OCI-LY3 (cell line): ENCODE data around the gene SSUH2.

Experiments
- H2AFZ ChIP-seq: fragments of 200-600, 300-600 bp; shearing (Covaris generic); 2 replicates; pipeline ENCODE4 v1.6.0; 2014; ENCODE audit warnings: antibody characterized with exemption, low read depth, low read length
- H3K27ac ChIP-seq: fragments of 200-600, 300-600 bp; sonication (generic); 2 replicates; pipeline ENCODE4 v1.5.1; 2014; ENCODE audit warnings: mild to moderate bottlenecking, low read length, moderate library complexity, mixed read lengths
- H3K27me3 ChIP-seq: fragments of 200-600, 300-600 bp; sonication (generic); 2 replicates; pipeline ENCODE4 v1.6.1; 2014; ENCODE audit warnings: low read depth, low read length, mixed read lengths
- H3K36me3 ChIP-seq: fragments of 200-600, 300-600 bp; sonication (generic); replicated peaks from 2 replicates; pipeline ENCODE3; 2014; ENCODE audit warnings: low read depth, low read length, mixed read lengths
- H3K4me1 ChIP-seq: fragments of 300-600, 200-600 bp; sonication (generic); 2 replicates; pipeline ENCODE4 v1.6.1; 2014; ENCODE audit warnings: low read length, mixed read lengths
- H3K4me2 ChIP-seq: fragments of 200-600, 300-600 bp; sonication (generic); 2 replicates; pipeline ENCODE4 v1.6.1; 2014; ENCODE audit warnings: low read length, mixed read lengths
- H3K4me3 ChIP-seq: fragments of 300-600, 200-600 bp; sonication (generic); 2 replicates; pipeline ENCODE4 v1.5.1; 2014; ENCODE audit warnings: antibody characterized with exemption, mild to moderate bottlenecking, low read length, moderate library complexity
- H3K79me2 ChIP-seq: fragments of 300-600, 200-600 bp; shearing (Covaris generic); 2 replicates; pipeline ENCODE4 v1.6.1; 2014; ENCODE audit warnings: mild to moderate bottlenecking, low read length, mixed read lengths
- H3K9ac ChIP-seq: fragments of 300-600, 200-600 bp; shearing (Covaris generic); 2 replicates; pipeline ENCODE4 v1.6.0; 2014; ENCODE audit warnings: mild to moderate bottlenecking, low read length, moderate library complexity
- H3K9me3 ChIP-seq: fragments of 200-600, 300-600 bp; shearing (Covaris generic); 2 replicates; pipeline ENCODE4 v1.6.1; 2014; ENCODE audit warnings: low read length, mixed read lengths; ENCODE audit not compliant: insufficient read depth
- H4K20me1 ChIP-seq: fragments of 200-600, 300-600 bp; sonication (generic); 2 replicates; pipeline ENCODE4 v1.6.1; 2016; ENCODE audit warnings: low read length, mixed read lengths; ENCODE audit not compliant: insufficient read depth
- EZH2phosphoT487 ChIP-seq: fragments of 200-600 bp; shearing (Covaris generic); IDR thresholded peaks from 2 replicates; pipeline ENCODE4 v1.6.1; 2018; ENCODE audit warnings: antibody characterized with exemption, mixed run types, low read depth
- TF ChIP-seq, protein P1 (sequence below): fragments of 200-600, 300-600 bp; sonication (generic); IDR thresholded peaks from 2 replicates; pipeline ENCODE4 v1.5.1; 2014; ENCODE audit warnings: antibody characterized with exemption, low read length, low read depth

The SSUH2 gene

DNA sequence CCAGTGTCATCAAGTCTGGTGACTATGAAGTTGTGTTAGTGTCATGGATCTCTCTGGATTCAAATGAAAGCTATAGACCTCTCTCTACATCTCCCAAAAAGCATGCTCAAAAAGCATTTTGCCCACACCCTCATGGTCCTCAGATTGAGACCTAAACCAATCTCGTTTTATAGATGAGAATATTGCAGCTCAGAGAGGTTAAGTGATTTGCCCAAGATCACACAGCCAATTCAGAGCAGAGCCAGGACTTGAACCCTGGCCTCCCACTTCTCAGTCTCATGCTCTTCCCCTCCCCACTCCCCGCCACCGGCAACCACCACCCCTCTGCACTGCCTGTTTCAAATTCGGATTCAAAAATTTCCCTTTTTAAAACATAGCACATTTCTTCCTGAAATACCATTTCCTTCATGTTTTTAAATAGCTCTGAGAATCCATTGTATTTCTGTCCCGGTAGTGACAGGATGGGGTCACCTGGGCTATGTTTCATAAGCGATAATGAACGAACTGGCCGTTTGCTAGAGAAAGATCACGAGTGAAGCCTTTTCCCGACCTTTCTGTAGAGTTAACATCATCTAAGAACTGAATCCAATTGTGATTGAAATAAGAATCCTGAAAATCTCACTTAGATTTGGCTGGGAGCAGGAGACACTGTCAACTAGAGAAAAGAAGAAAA lies 769 bp downstream of the SSUH2 start:
- H3K4me3 ChIP-seq: no peak overlapping the region
- H3K27ac ChIP-seq: no peak overlapping the region
- no peaks in the 10 kb centered on the region for H3K36me3 ChIP-seq
- H3K9me3 ChIP-seq: no peaks in the 10 kb centered on the region
- H3K4me2 ChIP-seq: no peak overlapping the region
- no peaks in the 10 kb centered on the region for H3K4me1 ChIP-seq
- H3K79me2 ChIP-seq: no peaks in the 10 kb centered on the region
- TF ChIP-seq, protein P1, sequence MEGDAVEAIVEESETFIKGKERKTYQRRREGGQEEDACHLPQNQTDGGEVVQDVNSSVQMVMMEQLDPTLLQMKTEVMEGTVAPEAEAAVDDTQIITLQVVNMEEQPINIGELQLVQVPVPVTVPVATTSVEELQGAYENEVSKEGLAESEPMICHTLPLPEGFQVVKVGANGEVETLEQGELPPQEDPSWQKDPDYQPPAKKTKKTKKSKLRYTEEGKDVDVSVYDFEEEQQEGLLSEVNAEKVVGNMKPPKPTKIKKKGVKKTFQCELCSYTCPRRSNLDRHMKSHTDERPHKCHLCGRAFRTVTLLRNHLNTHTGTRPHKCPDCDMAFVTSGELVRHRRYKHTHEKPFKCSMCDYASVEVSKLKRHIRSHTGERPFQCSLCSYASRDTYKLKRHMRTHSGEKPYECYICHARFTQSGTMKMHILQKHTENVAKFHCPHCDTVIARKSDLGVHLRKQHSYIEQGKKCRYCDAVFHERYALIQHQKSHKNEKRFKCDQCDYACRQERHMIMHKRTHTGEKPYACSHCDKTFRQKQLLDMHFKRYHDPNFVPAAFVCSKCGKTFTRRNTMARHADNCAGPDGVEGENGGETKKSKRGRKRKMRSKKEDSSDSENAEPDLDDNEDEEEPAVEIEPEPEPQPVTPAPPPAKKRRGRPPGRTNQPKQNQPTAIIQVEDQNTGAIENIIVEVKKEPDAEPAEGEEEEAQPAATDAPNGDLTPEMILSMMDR: no peak
- no peak for TF ChIP-seq EZH2phosphoT487
- peaks cover 14% of the 10 kb centered on the region for H3K27me3 ChIP-seq
- H3K9ac ChIP-seq: no peak overlapping the region
- H4K20me1 ChIP-seq: no peaks in the 10 kb centered on the region
- no peak overlapping the region for H2AFZ ChIP-seq

DNA sequence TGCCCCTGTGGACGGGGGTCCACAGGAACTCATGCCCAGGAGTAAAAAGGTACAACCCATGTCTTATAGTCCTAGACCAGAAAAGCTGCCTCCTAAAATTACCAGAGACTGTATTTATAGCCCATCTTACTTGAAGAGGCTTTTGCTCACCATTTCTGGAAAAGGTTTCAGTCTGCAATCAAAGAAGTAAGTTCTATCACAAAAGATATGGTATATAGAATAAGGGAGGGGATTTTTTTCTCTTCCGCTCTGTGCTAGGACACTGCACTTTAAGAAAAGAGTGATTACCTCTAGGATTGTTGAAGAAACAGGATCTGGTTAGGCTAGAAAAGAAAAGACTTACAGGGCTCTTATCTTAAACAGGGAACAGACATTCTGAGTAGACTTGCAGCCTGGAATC lies 2.6 kb downstream of the SSUH2 start:
- TF ChIP-seq EZH2phosphoT487: no peak
- TF ChIP-seq, protein P1: no peak
- Histone ChIP-seq H3K4me3 (no peak overlapping the region), H3K27me3 (peaks cover 14% of the 10 kb centered on the region)

DNA sequence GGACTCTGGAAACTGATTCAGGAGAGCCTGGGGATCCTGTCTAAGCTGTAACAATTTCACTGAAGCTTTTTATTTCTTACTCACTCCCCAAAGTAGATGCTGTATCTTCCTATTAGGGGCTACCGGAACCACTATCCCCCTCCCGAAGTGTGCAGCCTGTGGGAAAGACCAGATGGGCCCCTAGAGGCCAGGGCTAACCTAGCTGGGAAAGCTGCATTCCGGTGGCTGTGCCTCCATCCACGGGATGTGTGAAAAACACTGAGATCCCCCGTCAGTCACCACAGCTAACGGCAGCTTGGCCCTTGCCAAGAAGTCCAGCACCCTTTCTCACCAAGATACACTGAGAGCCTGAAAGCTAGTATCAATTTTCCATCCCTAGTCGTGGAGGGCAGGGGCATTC lies 3.1 kb downstream of the SSUH2 start:
- no peak overlapping the region for H3K4me2 ChIP-seq
- H3K27me3 ChIP-seq: peaks cover 14% of the 10 kb centered on the region
- no peaks in the 10 kb centered on the region for H4K20me1 ChIP-seq
- no peaks in the 10 kb centered on the region for H3K9me3 ChIP-seq
- H3K4me1 ChIP-seq: no peaks in the 10 kb centered on the region
- no peak overlapping the region for H3K27ac ChIP-seq
- TF ChIP-seq, protein P1: no peak
- no peak for TF ChIP-seq EZH2phosphoT487
- H3K36me3 ChIP-seq: no peaks in the 10 kb centered on the region
- no peak overlapping the region for H2AFZ ChIP-seq
- H3K9ac ChIP-seq: no peak overlapping the region
- no peak overlapping the region for H3K4me3 ChIP-seq
- no peaks in the 10 kb centered on the region for H3K79me2 ChIP-seq

More for the DNA sequence above, 2.6 kb downstream of the SSUH2 start:
- Histone ChIP-seq H3K4me2 (no peak overlapping the region), H3K9me3 (no peaks in the 10 kb centered on the region), H4K20me1 (no peaks in the 10 kb centered on the region), H3K9ac (no peak overlapping the region), H3K79me2 (no peaks in the 10 kb centered on the region), H2AFZ (no peak overlapping the region), H3K4me1 (no peaks in the 10 kb centered on the region), H3K36me3 (no peaks in the 10 kb centered on the region), H3K27ac (no peak overlapping the region)

DNA sequence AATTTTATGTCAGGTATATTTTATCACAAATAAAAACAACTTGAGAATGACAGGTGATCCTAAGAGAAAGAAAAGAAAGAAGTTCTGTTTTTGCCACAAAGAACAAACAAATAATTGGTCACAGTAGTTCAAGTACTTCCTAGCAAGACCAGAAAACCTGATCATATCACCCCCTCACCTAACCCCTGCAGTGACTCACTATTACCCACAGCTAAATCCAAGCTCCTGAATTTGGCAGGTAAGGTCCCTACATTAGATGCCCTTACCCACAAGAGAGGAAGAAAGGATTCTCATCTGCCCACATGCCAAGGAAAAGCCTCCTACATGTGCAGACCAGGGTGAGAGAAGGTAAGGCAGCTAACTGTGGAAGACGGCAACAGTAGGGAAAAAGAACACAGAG lies 4.4 kb downstream of the SSUH2 start:
- TF ChIP-seq, protein P1: no peak
- TF ChIP-seq EZH2phosphoT487: no peak
- Histone ChIP-seq H3K4me3 (no peak overlapping the region), H3K27ac (no peak overlapping the region), H3K79me2 (no peaks in the 10 kb centered on the region), H3K27me3 (peaks cover 14% of the 10 kb centered on the region), H3K9me3 (no peaks in the 10 kb centered on the region), H2AFZ (no peak overlapping the region), H4K20me1 (no peaks in the 10 kb centered on the region), H3K9ac (no peak overlapping the region), H3K36me3 (no peaks in the 10 kb centered on the region), H3K4me1 (no peaks in the 10 kb centered on the region), H3K4me2 (no peak overlapping the region)
